AG08395 (cell line): Measurements from ENCODE around the gene TOMM34.

ENCODE experiments used
- DNase-seq: peaks from one replicate; pipeline ENCODE4 v3.0.0; 2012; ENCODE audit warnings: mixed read lengths, low spot score

TOMM34 gene

GRCh38 chr20:44930517-44931168 is 29.6 kb downstream of the TOMM34 start:
- DNase-seq = no peak

GRCh38 chr20:44928595-44928994 is 31.6 kb downstream of the TOMM34 start:
- no peak for DNase-seq

GRCh38 chr20:44924541-44924940 is 35.7 kb downstream of the TOMM34 start:
- DNase-seq = no peak

GRCh38 chr20:44921447-44921846 is 38.8 kb downstream of the TOMM34 start:
- DNase-seq = no peak

GRCh38 chr20:44918761-44919160 is 41.4 kb downstream of the TOMM34 start:
- DNase-seq = no peak

- no peak for DNase-seq
These were observed 41.9 kb downstream of the TOMM34 start for GRCh38 chr20:44918342-44918741.

GRCh38 chr20:44917399-44917798 is 42.8 kb downstream of the TOMM34 start:
- DNase-seq = no peak

- no peak for DNase-seq
These were observed 43.6 kb downstream of the TOMM34 start for GRCh38 chr20:44916586-44916985.

GRCh38 chr20:44914924-44915323 is 45.3 kb downstream of the TOMM34 start:
- DNase-seq = no peak

- no peak for DNase-seq
These were observed 48.0 kb downstream of the TOMM34 start for GRCh38 chr20:44912189-44912588.

GRCh38 chr20:44911264-44911921 is 48.8 kb downstream of the TOMM34 start:
- DNase-seq = peak; percentile 22

GRCh38 chr20:44910690-44911262 is 49.4 kb downstream of the TOMM34 start:
- no peak for DNase-seq

GRCh38 chr20:44909872-44910689 is 50.1 kb downstream of the TOMM34 start, which contains the start of gene PABPC1L:
Gene PABPC1L (plus strand): TSS chr20:44910060. CDS start chr20:44910144, 84 bp downstream.
- DNase-seq = peak; percentile 88

GRCh38 chr20:44908987-44909871 is 51.0 kb downstream of the TOMM34 start:
- DNase-seq = no peak

GRCh38 chr20:44904377-44904776 is 55.8 kb downstream of the TOMM34 start:
- DNase-seq = no peak

GRCh38 chr20:44901974-44902373 is 58.2 kb downstream of the TOMM34 start:
- peak; percentile 56 for DNase-seq

GRCh38 chr20:44900231-44900854 is 59.9 kb downstream of the TOMM34 start:
- no peak for DNase-seq

- DNase-seq = no peak
These were observed 63.1 kb downstream of the TOMM34 start for GRCh38 chr20:44897133-44897532.

- DNase-seq = peak; percentile 29
These were observed 63.6 kb downstream of the TOMM34 start for GRCh38 chr20:44896583-44896982.

GRCh38 chr20:44894959-44895358 is 65.2 kb downstream of the TOMM34 start:
- no peak for DNase-seq
